ENCODE data around the gene IMPACT. TPM values are rescaled to one million over a fixed set of nuclear protein-coding genes. Genes with fewer than 3 reads are reported as not detected.

IMPACT gene
- total RNA-seq, 1 donor from 2014 or later = 23.5 TPM

DNA sequence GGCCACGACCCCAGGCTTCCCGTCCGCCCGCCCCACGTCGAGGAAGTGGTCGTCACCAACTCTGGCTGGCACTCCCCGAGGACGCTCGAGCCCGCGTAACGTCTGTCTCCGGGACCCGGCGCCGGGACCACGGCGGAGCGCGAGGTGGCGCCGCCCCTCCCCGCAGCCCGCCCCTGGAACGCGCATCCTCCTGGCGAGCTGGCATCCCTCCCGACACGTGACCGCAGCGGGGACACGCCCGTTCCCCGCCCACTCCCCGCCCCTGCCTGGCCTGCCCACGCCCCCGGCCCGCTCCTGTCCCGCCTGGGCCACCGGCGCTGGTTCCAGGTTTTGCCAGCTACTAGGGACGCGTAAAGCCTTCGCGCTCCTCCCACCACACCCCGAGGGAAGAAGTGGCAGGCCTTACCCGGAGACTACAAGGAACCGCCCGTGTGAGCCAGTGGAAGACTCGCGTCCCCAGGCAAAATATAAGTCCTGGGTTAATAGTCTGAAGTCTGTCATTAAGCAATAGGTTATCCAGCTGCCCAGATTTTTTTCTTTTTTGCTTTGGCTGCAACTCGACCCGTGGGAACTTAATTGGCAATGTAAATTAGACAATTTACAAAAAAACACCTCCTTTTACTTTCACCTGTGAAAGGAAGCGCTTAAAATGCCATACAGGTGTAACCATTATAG is 28.6 kb upstream of the IMPACT start, which contains the start of gene OSBPL1A:
Gene OSBPL1A, minus strand, starts transcription at position 131 of the 675 bp plus-strand sequence. CDS start 20,291 bp downstream, outside the sequence.
- no peaks in the 10 kb centered on the region for H3K36me3 ChIP-seq (ENCODE audit: control insufficient read depth in 3 of 3, insufficient read depth in 3 of 3, low read length in 3 of 3)
- H3K9ac ChIP-seq (ENCODE audit: low read depth in 1 of 3, low read length in 3 of 3) = peak within 1 kb of the TSS; percentile 16 to 71 (median 40)
- peaks cover 5 to 9% (median 6%) of the 10 kb centered on the region in 3 donors for H3K4me1 ChIP-seq (ENCODE audit: control insufficient read depth in 3 of 3, insufficient read depth in 3 of 3, low read length in 3 of 3)
- peak within 1 kb of the TSS; percentile 63 to 83 (median 78) for H3K4me3 ChIP-seq (ENCODE audit: low read length in 3 of 3)
- no peaks in the 10 kb centered on the region for H3K9me3 ChIP-seq (ENCODE audit: control insufficient read depth in 3 of 3, low read length in 3 of 3)
- peaks cover 3 to 21% (median 17%) of the 10 kb centered on the region in 3 donors for H3K27me3 ChIP-seq (ENCODE audit: control insufficient read depth in 3 of 3, insufficient read depth in 3 of 3, low read length in 3 of 3)
- H3K27ac ChIP-seq (ENCODE audit: low read depth, low read length) = peak within 1 kb of the TSS; percentile 59

DNA sequence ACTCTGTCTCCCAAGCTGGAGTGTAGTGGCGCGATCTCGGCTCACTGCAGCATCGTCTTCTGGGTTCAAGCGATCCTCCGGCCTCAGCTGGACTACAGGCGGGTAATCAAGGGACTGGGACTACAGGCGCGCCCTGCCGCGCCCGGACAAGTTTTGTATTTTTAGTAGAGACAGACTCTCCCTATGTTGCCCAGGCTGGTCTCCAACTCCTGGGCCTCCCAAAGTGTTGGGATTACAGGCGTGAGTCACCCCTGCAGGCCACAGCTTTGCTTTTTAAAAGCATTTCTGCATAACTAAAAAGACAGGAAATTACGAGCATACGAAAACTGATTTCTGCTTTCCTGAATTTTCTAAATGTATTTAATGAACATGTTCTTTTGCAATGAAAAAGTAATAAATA is 27.9 kb upstream of the IMPACT start:
- no peak overlapping the region for H3K27ac ChIP-seq (ENCODE audit: low read depth, low read length)
- H3K4me3 ChIP-seq (ENCODE audit: low read length in 3 of 3) = no peak overlapping the region
- H3K36me3 ChIP-seq (ENCODE audit: control insufficient read depth in 3 of 3, insufficient read depth in 3 of 3, low read length in 3 of 3) = no peaks in the 10 kb centered on the region

DNA sequence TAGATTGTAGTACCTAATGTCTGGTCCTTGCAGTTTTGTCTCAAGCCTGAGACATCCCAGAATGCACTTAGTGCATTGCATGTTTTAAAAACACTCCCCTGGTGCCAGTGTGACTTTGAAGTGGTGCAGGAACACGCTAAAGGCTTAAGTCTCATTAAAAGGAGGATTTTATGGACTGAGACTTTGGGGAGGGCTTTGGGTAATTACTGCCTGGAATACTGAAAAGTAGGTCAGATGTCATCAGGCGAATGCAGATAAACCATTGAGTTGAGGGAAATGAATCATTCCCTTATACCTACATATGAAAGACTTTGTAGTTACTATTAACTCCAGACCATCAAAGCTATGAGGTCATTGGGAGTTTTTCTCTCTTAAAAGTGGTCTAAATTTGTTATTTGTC is 25.9 kb upstream of the IMPACT start:
- no peaks in the 10 kb centered on the region for H3K36me3 ChIP-seq (ENCODE audit: control insufficient read depth in 3 of 3, insufficient read depth in 3 of 3, low read length in 3 of 3)
- H3K9me3 ChIP-seq (ENCODE audit: control insufficient read depth in 3 of 3, low read length in 3 of 3) = no peaks in the 10 kb centered on the region
- H3K27me3 ChIP-seq (ENCODE audit: control insufficient read depth in 3 of 3, insufficient read depth in 3 of 3, low read length in 3 of 3) = peaks cover 3 to 21% (median 17%) of the 10 kb centered on the region in 3 donors
- no peak overlapping the region for H3K27ac ChIP-seq (ENCODE audit: low read depth, low read length)
- H3K4me1 ChIP-seq (ENCODE audit: control insufficient read depth in 3 of 3, insufficient read depth in 3 of 3, low read length in 3 of 3) = peaks cover 5 to 9% (median 6%) of the 10 kb centered on the region in 3 donors
- no peak overlapping the region for H3K9ac ChIP-seq (ENCODE audit: low read depth in 1 of 3, low read length in 3 of 3)
- no peak overlapping the region for H3K4me3 ChIP-seq (ENCODE audit: low read length in 3 of 3)

More for the DNA sequence above, 27.9 kb upstream of the IMPACT start:
- H3K9me3 ChIP-seq (ENCODE audit: control insufficient read depth in 3 of 3, low read length in 3 of 3) = no peaks in the 10 kb centered on the region
- H3K4me1 ChIP-seq (ENCODE audit: control insufficient read depth in 3 of 3, insufficient read depth in 3 of 3, low read length in 3 of 3) = peaks cover 5 to 9% (median 6%) of the 10 kb centered on the region in 3 donors
- no peak overlapping the region for H3K9ac ChIP-seq (ENCODE audit: low read depth in 1 of 3, low read length in 3 of 3)
- H3K27me3 ChIP-seq (ENCODE audit: control insufficient read depth in 3 of 3, insufficient read depth in 3 of 3, low read length in 3 of 3) = peaks cover 3 to 21% (median 17%) of the 10 kb centered on the region in 3 donors

DNA sequence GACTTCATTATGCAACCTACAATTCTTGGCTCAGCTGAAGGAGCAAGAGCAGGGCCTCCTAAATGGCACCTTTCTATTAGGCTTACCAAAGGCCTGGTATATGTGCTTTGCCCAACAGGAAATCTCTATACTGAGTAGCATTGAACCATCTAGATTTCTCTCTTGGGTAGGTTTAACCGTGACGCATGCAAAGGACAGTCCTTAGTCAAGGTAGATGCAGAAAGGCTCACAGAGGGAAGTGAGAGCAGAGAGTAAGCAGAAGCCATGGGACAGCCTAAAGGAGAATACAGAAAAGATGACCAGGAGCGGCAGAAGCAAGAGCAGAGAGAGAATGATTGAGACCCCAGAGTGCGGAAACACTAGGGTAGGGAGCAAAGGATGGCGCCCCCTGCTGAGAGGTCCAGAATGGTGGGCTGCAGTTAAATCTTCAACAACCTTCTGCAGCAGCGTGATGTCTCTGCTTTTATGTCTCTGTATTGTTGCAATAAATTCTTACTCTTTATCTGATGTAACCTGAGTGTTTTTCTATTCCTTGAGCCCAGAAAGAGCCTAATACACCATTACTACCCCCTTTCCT is 24.2 kb upstream of the IMPACT start:
- Histone ChIP-seq H3K9ac (ENCODE audit: low read depth in 1 of 3, low read length in 3 of 3) (no peak overlapping the region), H3K27ac (ENCODE audit: low read depth, low read length) (no peak overlapping the region), H3K4me1 (ENCODE audit: control insufficient read depth in 3 of 3, insufficient read depth in 3 of 3, low read length in 3 of 3) (peaks cover 0 to 3% (median 2%) of the 10 kb centered on the region in 3 donors), H3K4me3 (ENCODE audit: low read length in 3 of 3) (no peak overlapping the region), H3K9me3 (ENCODE audit: control insufficient read depth in 3 of 3, low read length in 3 of 3) (no peaks in the 10 kb centered on the region), H3K36me3 (ENCODE audit: control insufficient read depth in 3 of 3, insufficient read depth in 3 of 3, low read length in 3 of 3) (no peaks in the 10 kb centered on the region), H3K27me3 (ENCODE audit: control insufficient read depth in 3 of 3, insufficient read depth in 3 of 3, low read length in 3 of 3) (peaks cover 8 to 12% (median 11%) of the 10 kb centered on the region in 3 donors)

DNA sequence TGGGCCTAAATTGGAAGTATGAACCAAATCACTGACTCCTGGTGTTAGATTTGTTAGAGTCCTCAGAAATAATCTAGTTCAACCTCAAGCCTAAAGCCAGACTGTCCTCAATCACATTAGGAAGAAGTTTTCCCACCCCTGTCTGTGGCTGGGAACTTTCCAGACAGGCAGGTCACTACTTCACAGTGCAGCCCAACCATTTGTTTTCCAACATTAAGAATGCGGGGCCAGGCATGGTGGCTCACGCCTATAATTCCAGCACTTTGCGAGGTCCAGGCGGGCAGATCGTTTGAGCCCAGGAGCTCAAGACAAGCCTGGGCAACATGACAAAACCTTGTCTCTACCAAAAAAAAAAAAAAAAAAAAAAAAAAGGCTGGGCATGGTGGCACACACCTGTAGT is 23.4 kb upstream of the IMPACT start:
- Histone ChIP-seq H3K36me3 (ENCODE audit: control insufficient read depth in 3 of 3, insufficient read depth in 3 of 3, low read length in 3 of 3) (no peaks in the 10 kb centered on the region), H3K9me3 (ENCODE audit: control insufficient read depth in 3 of 3, low read length in 3 of 3) (no peaks in the 10 kb centered on the region), H3K9ac (ENCODE audit: low read depth in 1 of 3, low read length in 3 of 3) (no peak overlapping the region), H3K4me1 (ENCODE audit: control insufficient read depth in 3 of 3, insufficient read depth in 3 of 3, low read length in 3 of 3) (no peaks in the 10 kb centered on the region), H3K27me3 (ENCODE audit: control insufficient read depth in 3 of 3, insufficient read depth in 3 of 3, low read length in 3 of 3) (peaks cover 8 to 11% (median 10%) of the 10 kb centered on the region in 3 donors), H3K27ac (ENCODE audit: low read depth, low read length) (no peak overlapping the region), H3K4me3 (ENCODE audit: low read length in 3 of 3) (no peak overlapping the region)

DNA sequence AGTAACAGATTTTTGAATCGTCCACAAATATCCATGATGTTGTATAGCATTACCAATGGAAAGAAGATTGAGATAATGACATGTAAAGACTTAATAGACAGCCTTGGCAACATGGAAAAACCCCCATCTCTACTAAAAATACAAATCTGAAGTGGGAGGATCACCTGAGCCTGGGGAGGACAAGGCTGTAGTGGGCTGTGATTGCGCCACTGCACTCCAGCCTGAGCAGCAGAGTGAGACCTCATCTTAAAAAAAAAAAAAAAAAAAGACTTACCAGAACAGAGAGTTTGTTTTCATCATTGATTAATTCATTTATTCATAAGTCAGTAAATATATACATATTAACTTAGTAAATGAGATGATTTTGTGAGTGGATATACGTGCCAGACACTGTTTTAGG is 21.9 kb upstream of the IMPACT start:
- Histone ChIP-seq H3K27ac (ENCODE audit: low read depth, low read length) (no peak overlapping the region), H3K9ac (ENCODE audit: low read depth in 1 of 3, low read length in 3 of 3) (no peak overlapping the region), H3K36me3 (ENCODE audit: control insufficient read depth in 3 of 3, insufficient read depth in 3 of 3, low read length in 3 of 3) (no peaks in the 10 kb centered on the region), H3K4me1 (ENCODE audit: control insufficient read depth in 3 of 3, insufficient read depth in 3 of 3, low read length in 3 of 3) (no peaks in the 10 kb centered on the region), H3K9me3 (ENCODE audit: control insufficient read depth in 3 of 3, low read length in 3 of 3) (no peaks in the 10 kb centered on the region), H3K27me3 (ENCODE audit: control insufficient read depth in 3 of 3, insufficient read depth in 3 of 3, low read length in 3 of 3) (peaks cover 4 to 16% (median 8%) of the 10 kb centered on the region in 3 donors), H3K4me3 (ENCODE audit: low read length in 3 of 3) (no peak overlapping the region)

DNA sequence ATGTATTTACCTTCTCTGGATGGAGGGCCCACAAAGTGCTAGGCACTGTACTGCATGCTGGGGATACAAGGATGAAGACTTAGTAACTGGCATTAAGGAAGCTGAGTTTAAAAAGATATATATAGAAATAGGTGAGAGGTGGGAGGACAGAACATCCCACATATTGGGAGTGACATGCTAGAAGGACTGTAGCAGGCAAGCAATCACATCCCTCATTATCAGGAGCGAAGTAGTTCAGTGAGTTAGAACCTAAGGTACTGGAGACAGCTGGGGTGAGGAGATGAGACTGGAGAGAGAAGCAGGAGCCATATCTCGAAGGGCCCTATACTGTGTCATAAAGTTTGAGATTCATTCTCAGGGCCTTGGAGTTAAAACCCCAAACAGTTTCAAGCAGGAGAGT is 18.0 kb upstream of the IMPACT start:
- Histone ChIP-seq H3K27me3 (ENCODE audit: control insufficient read depth in 3 of 3, insufficient read depth in 3 of 3, low read length in 3 of 3) (peaks cover 8 to 13% (median 8%) of the 10 kb centered on the region in 3 donors), H3K9me3 (ENCODE audit: control insufficient read depth in 3 of 3, low read length in 3 of 3) (no peaks in the 10 kb centered on the region), H3K9ac (ENCODE audit: low read depth in 1 of 3, low read length in 3 of 3) (no peak overlapping the region), H3K36me3 (ENCODE audit: control insufficient read depth in 3 of 3, insufficient read depth in 3 of 3, low read length in 3 of 3) (no peaks in the 10 kb centered on the region), H3K4me1 (ENCODE audit: control insufficient read depth in 3 of 3, insufficient read depth in 3 of 3, low read length in 3 of 3) (no peaks in the 10 kb centered on the region), H3K4me3 (ENCODE audit: low read length in 3 of 3) (no peak overlapping the region), H3K27ac (ENCODE audit: low read depth, low read length) (no peak overlapping the region)

DNA sequence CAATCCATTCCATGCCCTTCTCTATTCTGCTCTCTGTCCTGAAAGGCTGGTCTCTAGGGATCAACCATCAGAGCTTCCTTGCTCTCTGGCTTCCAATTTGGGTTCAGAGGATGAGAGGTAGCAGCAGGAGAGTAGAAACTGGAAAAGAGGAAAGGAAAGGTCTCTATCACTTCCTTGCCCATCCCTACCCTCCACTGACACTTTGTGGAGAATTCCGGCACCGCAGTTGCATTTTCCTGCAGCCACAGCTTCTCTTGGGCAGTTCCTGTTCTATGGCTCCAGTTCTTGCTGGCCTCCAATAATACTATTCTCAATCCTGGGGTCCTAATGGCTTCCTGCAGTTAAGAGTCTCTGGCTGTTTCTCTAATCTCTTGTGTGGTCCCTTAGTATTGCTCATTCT is 13.3 kb upstream of the IMPACT start:
- Histone ChIP-seq H3K4me3 (ENCODE audit: low read length in 3 of 3) (no peak overlapping the region), H3K9me3 (ENCODE audit: control insufficient read depth in 3 of 3, low read length in 3 of 3) (no peaks in the 10 kb centered on the region), H3K36me3 (ENCODE audit: control insufficient read depth in 3 of 3, insufficient read depth in 3 of 3, low read length in 3 of 3) (no peaks in the 10 kb centered on the region), H3K27ac (ENCODE audit: low read depth, low read length) (no peak overlapping the region), H3K27me3 (ENCODE audit: control insufficient read depth in 3 of 3, insufficient read depth in 3 of 3, low read length in 3 of 3) (peaks cover 9 to 19% (median 15%) of the 10 kb centered on the region in 3 donors), H3K9ac (ENCODE audit: low read depth in 1 of 3, low read length in 3 of 3) (no peak overlapping the region), H3K4me1 (ENCODE audit: control insufficient read depth in 3 of 3, insufficient read depth in 3 of 3, low read length in 3 of 3) (no peaks in the 10 kb centered on the region)

DNA sequence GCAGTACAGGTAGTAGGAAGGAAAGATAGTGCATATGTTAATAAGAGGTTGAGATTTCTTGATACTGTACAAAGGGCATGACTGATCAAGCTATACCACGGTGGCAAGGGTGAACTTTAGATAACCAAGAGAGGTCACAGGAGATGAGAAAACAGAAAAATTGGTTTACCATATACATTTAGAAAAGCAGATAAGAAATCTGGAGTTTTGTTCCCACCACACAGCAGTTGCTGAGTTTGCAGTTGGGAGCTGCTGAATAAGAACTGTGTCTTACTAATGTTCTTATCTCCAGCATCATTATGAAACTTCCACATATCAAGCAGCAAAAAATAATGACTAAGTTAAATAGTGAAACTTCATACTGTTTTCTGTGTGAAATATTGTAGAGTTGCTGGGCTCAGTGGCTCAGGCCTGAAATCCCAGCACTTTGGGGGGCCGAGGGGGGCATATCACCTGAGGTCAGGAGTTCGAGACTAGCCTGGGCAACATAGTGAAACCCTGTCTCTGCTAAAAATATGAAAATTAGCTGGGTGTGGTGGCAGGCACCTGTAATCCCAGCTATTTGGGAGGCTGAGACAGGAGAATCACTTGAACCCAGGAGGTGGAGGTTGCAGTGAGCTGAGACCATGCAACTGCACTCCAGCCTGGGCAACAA is 12.0 kb upstream of the IMPACT start:
- Histone ChIP-seq H3K4me3 (ENCODE audit: low read length in 3 of 3) (no peak overlapping the region), H3K27me3 (ENCODE audit: control insufficient read depth in 3 of 3, insufficient read depth in 3 of 3, low read length in 3 of 3) (peaks cover 15 to 25% (median 18%) of the 10 kb centered on the region in 3 donors), H3K36me3 (ENCODE audit: control insufficient read depth in 3 of 3, insufficient read depth in 3 of 3, low read length in 3 of 3) (no peaks in the 10 kb centered on the region), H3K9ac (ENCODE audit: low read depth in 1 of 3, low read length in 3 of 3) (no peak overlapping the region), H3K4me1 (ENCODE audit: control insufficient read depth in 3 of 3, insufficient read depth in 3 of 3, low read length in 3 of 3) (no peaks in the 10 kb centered on the region), H3K9me3 (ENCODE audit: control insufficient read depth in 3 of 3, low read length in 3 of 3) (no peaks in the 10 kb centered on the region), H3K27ac (ENCODE audit: low read depth, low read length) (no peak overlapping the region)

DNA sequence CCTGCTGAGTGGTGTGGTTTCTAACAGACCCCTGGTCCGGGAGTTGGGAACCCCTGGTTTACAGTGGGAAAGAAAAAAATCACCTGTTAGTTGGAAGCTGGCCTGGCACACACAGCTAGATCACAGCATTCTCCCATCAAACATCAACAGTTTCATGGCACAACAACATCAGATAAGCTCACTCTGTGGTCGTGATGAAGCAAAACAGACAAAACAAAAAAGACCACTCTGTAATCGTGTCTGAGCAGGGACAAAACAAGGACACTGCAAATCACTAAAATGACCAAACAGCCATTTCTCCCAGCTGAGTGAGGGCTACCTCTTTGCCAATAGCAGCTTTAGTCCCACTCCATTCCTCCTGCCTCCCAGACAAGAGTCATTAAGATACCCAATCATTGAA is 9.0 kb upstream of the IMPACT start:
- Histone ChIP-seq H3K4me3 (ENCODE audit: low read length in 3 of 3) (no peak overlapping the region), H3K4me1 (ENCODE audit: control insufficient read depth in 3 of 3, insufficient read depth in 3 of 3, low read length in 3 of 3) (no peaks in the 10 kb centered on the region), H3K36me3 (ENCODE audit: control insufficient read depth in 3 of 3, insufficient read depth in 3 of 3, low read length in 3 of 3) (no peaks in the 10 kb centered on the region), H3K9me3 (ENCODE audit: control insufficient read depth in 3 of 3, low read length in 3 of 3) (no peaks in the 10 kb centered on the region), H3K27ac (ENCODE audit: low read depth, low read length) (no peak overlapping the region), H3K27me3 (ENCODE audit: control insufficient read depth in 3 of 3, insufficient read depth in 3 of 3, low read length in 3 of 3) (peaks cover 19 to 29% (median 23%) of the 10 kb centered on the region in 3 donors), H3K9ac (ENCODE audit: low read depth in 1 of 3, low read length in 3 of 3) (no peak overlapping the region)

Data from skeletal muscle tissue (tissue), 4 donors.